Right lobe of liver (tissue), 4 donors: ENCODE measurements around the gene GOSR2.

ENCODE experiments used
- CTCF ChIP-seq, 4 donors: fragments of 200-600 bp in 3 of 4; fragments of 450-650 bp in 1 of 4; IDR thresholded peaks; one replicate each; pipeline versions ENCODE4 v1.5.1 to v1.8.0; 2016 to 2022; ENCODE audit warnings: antibody characterized with exemption in 4 of 4, mild to moderate bottlenecking in 2 of 4
- POLR2A ChIP-seq: fragments of 450-650 bp; IDR thresholded peaks from one replicate; pipeline ENCODE4 v1.6.1; 2017; ENCODE audit warnings: antibody characterized with exemption, mild to moderate bottlenecking
- donor health status: DM: no; HTN: no; CAD: no.
- donor health status: DM: no; HTN: no; CAD: no.
- donor health status: DM: no; HTN: yes; CAD: no.

DNA sequence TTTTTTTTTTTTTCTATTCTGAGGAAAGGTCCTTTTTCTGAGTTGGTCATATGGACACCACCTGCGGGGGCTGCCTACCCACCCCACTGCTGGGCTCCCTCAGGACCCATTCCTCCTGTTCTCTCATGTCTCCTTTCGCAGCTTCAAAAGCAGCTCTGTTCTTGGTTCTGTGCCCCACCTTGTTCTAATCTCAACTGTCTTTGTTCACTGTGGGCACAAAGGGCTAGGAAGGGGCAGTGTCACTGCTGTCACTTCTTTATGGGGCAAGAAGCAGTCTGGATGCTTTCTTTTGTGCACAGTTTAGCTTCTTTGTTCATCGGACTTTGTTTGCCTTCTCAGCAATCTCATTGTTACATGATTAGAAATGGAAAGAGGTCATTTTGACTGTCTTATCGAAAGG lies 7.1 kb downstream of the GOSR2 start:
- TF ChIP-seq CTCF (IDR thresholded peaks at IDR 0.05) (no peak), POLR2A (no peak)
